ENCODE results near the gene DUSP15. TPM values are rescaled to one million over a fixed set of nuclear protein-coding genes. Genes with fewer than 3 reads are reported as not detected.
"Not testable (repeated sequence)": the region's sequence is repeated elsewhere in the genome, so short reads cannot be mapped to it uniquely, and the experiment has no call there.

The DUSP15 gene
- total RNA-seq, 1 donor from 2014 or later: not detected

- intact Hi-C loops (cut with micrococcal nuclease): loop anchor here (2.0 kb wide), 1 partner anchor 207 kb away; no protein-coding TSS in a partner anchor
These were observed 46.8 kb downstream of the DUSP15 start for GRCh38 chr20:31823360-31824124.

- intact Hi-C loops (cut with micrococcal nuclease): loop anchor here (1.0 to 2.0 kb wide), 3 partner anchors 24 to 270 kb away; no protein-coding TSS in a partner anchor
These were observed 47.7 kb downstream of the DUSP15 start for GRCh38 chr20:31822421-31823330.

GRCh38 chr20:31821427-31821826 lies 48.9 kb downstream of the DUSP15 start:
- intact Hi-C loops (cut with micrococcal nuclease): no loop called here

GRCh38 chr20:31820228-31820627 lies 50.1 kb downstream of the DUSP15 start:
- intact Hi-C loops (cut with micrococcal nuclease): no loop called here

- intact Hi-C loops (cut with micrococcal nuclease): no loop called here
These were observed 51.1 kb downstream of the DUSP15 start, which contains the start of gene MYLK2 for GRCh38 chr20:31819083-31819784. MYLK2 (plus strand) TSS chr20:31819356; CDS start chr20:31819581, 225 bp downstream.

GRCh38 chr20:31818376-31818908 lies 51.9 kb downstream of the DUSP15 start:
- intact Hi-C loops (cut with micrococcal nuclease): no loop called here

GRCh38 chr20:31817461-31817860 lies 52.9 kb downstream of the DUSP15 start:
- intact Hi-C loops (cut with micrococcal nuclease): no loop called here

- intact Hi-C loops (cut with micrococcal nuclease): no loop called here
These were observed 54.1 kb downstream of the DUSP15 start for GRCh38 chr20:31816221-31816620.

- intact Hi-C loops (cut with micrococcal nuclease): no loop called here
These were observed 54.7 kb downstream of the DUSP15 start for GRCh38 chr20:31815408-31816188.

GRCh38 chr20:31814142-31814541 lies 56.2 kb downstream of the DUSP15 start:
- intact Hi-C loops (cut with micrococcal nuclease): not testable (repeated sequence)

- intact Hi-C loops (cut with micrococcal nuclease): no loop called here
These were observed 56.7 kb downstream of the DUSP15 start for GRCh38 chr20:31813611-31814010.

- intact Hi-C loops (cut with micrococcal nuclease): no loop called here
These were observed 58.3 kb downstream of the DUSP15 start for GRCh38 chr20:31811796-31812728.

- intact Hi-C loops (cut with micrococcal nuclease): no loop called here
These were observed 59.1 kb downstream of the DUSP15 start for GRCh38 chr20:31811198-31811597.

Other genes with a start within 250 kb of the DUSP15 start
- gene COX4I2, start 232.6 kb downstream of the DUSP15 start, total RNA-seq: not detected in 2 replicates
- gene BCL2L1, start 147.7 kb downstream of the DUSP15 start, total RNA-seq: 73.4 and 76.7 TPM in 2 replicates
- gene TPX2, start 131.2 kb downstream of the DUSP15 start, total RNA-seq: 117 and 119 TPM in 2 replicates
- 0.50 and 1.0 TPM in 2 replicates for gene MYLK2, start 51.2 kb downstream of the DUSP15 start, total RNA-seq
- gene FOXS1, start 24.9 kb downstream of the DUSP15 start, total RNA-seq: not detected in 2 replicates
- not detected in 2 replicates for gene TTLL9, start 107 bp upstream of the DUSP15 start, total RNA-seq
- 13.4 and 15.4 TPM in 2 replicates for gene PDRG1, start 81.5 kb upstream of the DUSP15 start, total RNA-seq
- 0.05 TPM in 2 replicates for gene XKR7, start 97.6 kb upstream of the DUSP15 start, total RNA-seq
- gene CCM2L, start 139.9 kb upstream of the DUSP15 start, total RNA-seq: not detected in 2 replicates
- not detected in 2 replicates for gene HCK, start 181.7 kb upstream of the DUSP15 start, total RNA-seq
- gene TM9SF4, start 239.2 kb upstream of the DUSP15 start, total RNA-seq: 37.0 and 37.4 TPM in 2 replicates

All from T-helper 2 cell treated with Interferon-gamma antibody and Interleukin-4, amounts not matched to agents 100 ng/mL and 5 ng/mL, for 36 hours (primary cell).